Tibial nerve (tissue), 4 donors: ENCODE results near the gene HMCN1. TPM values are rescaled to one million over a fixed set of nuclear protein-coding genes. Genes with fewer than 3 reads are reported as not detected.

Source experiments
- DNase-seq, 2 donors: peaks; one replicate each; pipeline ENCODE4 v3.0.0-alpha.2; 2019; ENCODE audit warnings: low spot score in 2 of 2
- H3K27ac ChIP-seq, 4 donors: fragments of 200-600 bp; sonication (generic) in 3 of 4; one replicate each; pipeline ENCODE4 v1.5.1; 2017 to 2019; ENCODE audit warnings: mild to moderate bottlenecking in 1 of 4
- H3K27me3 ChIP-seq, 2 donors: fragments of 200-600 bp; sonication (generic) in 1 of 2; one replicate each; pipeline versions ENCODE4 v1.5.1 to v1.6.0; 2017 to 2019
- H3K36me3 ChIP-seq, 3 donors: fragments of 200-600 bp; sonication (generic); one replicate each; pipeline ENCODE4 v1.5.1; 2018 to 2019
- H3K4me1 ChIP-seq, 4 donors: fragments of 200-600 bp; sonication (generic) in 3 of 4; one replicate each; pipeline ENCODE4 v1.5.1; 2017 to 2019
- H3K4me3 ChIP-seq, 4 donors: fragments of 200-600 bp; sonication (generic) in 3 of 4; one replicate each; pipeline ENCODE4 v1.5.1; 2017 to 2019; ENCODE audit warnings: mild to moderate bottlenecking in 1 of 4, moderate library complexity in 1 of 4
- H3K9me3 ChIP-seq, 4 donors: fragments of 200-600 bp; sonication (generic) in 3 of 4; one replicate each; pipeline ENCODE4 v1.5.1; 2017 to 2019
- EP300 ChIP-seq, 2 donors: sonication (generic); formaldehyde crosslinking; IDR thresholded peaks; one replicate each; pipeline ENCODE4 v1.6.1; 2017; ENCODE audit warnings: antibody characterized with exemption in 2 of 2, mild to moderate bottlenecking in 1 of 2
- POLR2A ChIP-seq, 2 donors: fragments of 450-650 bp; IDR thresholded peaks; one replicate each; pipeline ENCODE4 v1.6.1; 2017; ENCODE audit warnings: antibody characterized with exemption in 2 of 2, mild to moderate bottlenecking in 2 of 2, moderate library complexity in 2 of 2
- WGBS, 2 donors: methylation state at CpG; one replicate each; pipeline ENCODE4 v1.1.5; 2018; 5-methylcytosine and 5-hydroxymethylcytosine counted together
- total RNA-seq, 4 donors: library from RNA; depleted of rRNA; stranded (reverse); fragments of >200 nt; gene quantifications; one replicate each; pipeline ENCODE4 v1.1.0, GENCODE V29; 2016
- TF ChIP-seq, protein P1 (sequence below), 5 experiments: fragments of 200-600 bp in 3 of 5; fragments of 450-650 bp in 2 of 5; sonication (generic) in 3 of 5; IDR thresholded peaks; one replicate each; pipeline ENCODE4 v1.5.1; 2016 to 2019; ENCODE audit warnings: antibody characterized with exemption in 5 of 5, mild to moderate bottlenecking in 3 of 5, moderate library complexity in 2 of 5

The HMCN1 gene
- total RNA-seq, 4 donors from 2014 or later, result 2.1 to 13.3 (median 3.9) TPM

DNA sequence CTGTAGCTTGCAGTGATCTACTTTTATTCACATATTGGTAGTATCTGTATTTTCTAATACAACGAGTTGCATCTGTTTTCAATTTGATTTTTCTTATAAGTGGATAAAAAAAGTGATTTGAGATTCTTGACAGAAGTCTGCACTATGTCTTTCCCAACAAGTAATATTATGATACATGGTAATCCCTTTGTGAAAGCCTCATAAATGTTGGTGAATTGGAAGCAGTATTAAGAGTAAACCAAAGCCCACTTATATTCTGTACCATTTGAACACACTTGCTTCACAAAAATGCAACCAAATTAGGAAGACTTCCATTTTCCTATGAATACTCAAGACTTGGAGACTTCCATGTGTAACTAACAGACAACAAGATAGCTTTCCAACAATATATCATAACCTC is 172.0 kb downstream of the HMCN1 start:
- WGBS, 2 donors, result 60 to 69% methylated on average over 1 of the region's 1 CpG
- DNase-seq, result no peak
- no peaks in the 10 kb centered on the region for H3K36me3 ChIP-seq
- H3K27ac ChIP-seq, result no peak overlapping the region
- H3K27me3 ChIP-seq, result no peaks in the 10 kb centered on the region
- TF ChIP-seq EP300 (IDR thresholded peaks at IDR 0.05) (no peak), POLR2A (IDR thresholded peaks at IDR 0.05) (no peak)
- TF ChIP-seq, protein P1, sequence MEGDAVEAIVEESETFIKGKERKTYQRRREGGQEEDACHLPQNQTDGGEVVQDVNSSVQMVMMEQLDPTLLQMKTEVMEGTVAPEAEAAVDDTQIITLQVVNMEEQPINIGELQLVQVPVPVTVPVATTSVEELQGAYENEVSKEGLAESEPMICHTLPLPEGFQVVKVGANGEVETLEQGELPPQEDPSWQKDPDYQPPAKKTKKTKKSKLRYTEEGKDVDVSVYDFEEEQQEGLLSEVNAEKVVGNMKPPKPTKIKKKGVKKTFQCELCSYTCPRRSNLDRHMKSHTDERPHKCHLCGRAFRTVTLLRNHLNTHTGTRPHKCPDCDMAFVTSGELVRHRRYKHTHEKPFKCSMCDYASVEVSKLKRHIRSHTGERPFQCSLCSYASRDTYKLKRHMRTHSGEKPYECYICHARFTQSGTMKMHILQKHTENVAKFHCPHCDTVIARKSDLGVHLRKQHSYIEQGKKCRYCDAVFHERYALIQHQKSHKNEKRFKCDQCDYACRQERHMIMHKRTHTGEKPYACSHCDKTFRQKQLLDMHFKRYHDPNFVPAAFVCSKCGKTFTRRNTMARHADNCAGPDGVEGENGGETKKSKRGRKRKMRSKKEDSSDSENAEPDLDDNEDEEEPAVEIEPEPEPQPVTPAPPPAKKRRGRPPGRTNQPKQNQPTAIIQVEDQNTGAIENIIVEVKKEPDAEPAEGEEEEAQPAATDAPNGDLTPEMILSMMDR (IDR thresholded peaks at IDR 0.05), result no peak
- no peak overlapping the region for H3K4me3 ChIP-seq
- no peaks in the 10 kb centered on the region for H3K9me3 ChIP-seq
- no peaks in the 10 kb centered on the region for H3K4me1 ChIP-seq

- no peak for DNase-seq
- no peaks in the 10 kb centered on the region for H3K36me3 ChIP-seq
- WGBS, 2 donors, result 76 to 80% methylated on average over 2 of the region's 2 CpGs
- TF ChIP-seq, protein P1 (IDR thresholded peaks at IDR 0.05), result no peak
- no peak for TF ChIP-seq POLR2A (IDR thresholded peaks at IDR 0.05)
- no peak for TF ChIP-seq EP300 (IDR thresholded peaks at IDR 0.05)
- no peaks in the 10 kb centered on the region for H3K27me3 ChIP-seq
- no peak overlapping the region for H3K27ac ChIP-seq
- H3K4me1 ChIP-seq, result no peaks in the 10 kb centered on the region
- no peaks in the 10 kb centered on the region for H3K9me3 ChIP-seq
- H3K4me3 ChIP-seq, result no peak overlapping the region
Measured at GRCh38 chr1:185907246-185907645, 173.1 kb downstream of the HMCN1 start.

- whole genome bisulfite sequencing, 2 donors, result 85 to 92% methylated on average over 4 of the region's 4 CpGs
- H3K27me3 ChIP-seq, result no peaks in the 10 kb centered on the region
- no peak overlapping the region for H3K27ac ChIP-seq
- H3K36me3 ChIP-seq, result no peaks in the 10 kb centered on the region
- TF ChIP-seq, protein P1 (IDR thresholded peaks at IDR 0.05), result no peak
- TF ChIP-seq EP300 (IDR thresholded peaks at IDR 0.05) (no peak), POLR2A (IDR thresholded peaks at IDR 0.05) (no peak)
- no peak for DNase-seq
- H3K9me3 ChIP-seq, result no peaks in the 10 kb centered on the region
- no peaks in the 10 kb centered on the region for H3K4me1 ChIP-seq
- no peak overlapping the region for H3K4me3 ChIP-seq
Measured at GRCh38 chr1:185911978-185912377, 177.8 kb downstream of the HMCN1 start.

DNA sequence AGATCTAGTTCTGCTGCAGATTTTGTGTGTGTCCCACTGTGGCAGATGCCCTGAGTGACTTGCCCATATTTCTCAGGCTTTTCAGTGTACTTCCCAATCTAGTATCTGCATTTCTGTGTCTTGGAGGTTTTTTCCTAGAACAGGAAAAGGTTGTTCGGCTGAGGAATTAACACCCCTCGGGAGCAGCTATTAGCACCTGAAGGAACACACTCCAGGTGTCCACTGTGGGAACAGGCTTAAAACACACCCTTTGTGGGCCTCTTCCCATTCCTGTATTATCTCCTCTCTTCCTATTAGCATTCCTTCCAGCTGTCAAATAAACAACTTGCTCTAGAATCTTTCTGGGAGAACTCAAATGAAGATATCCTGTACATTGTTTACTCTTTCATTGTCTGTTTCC is 178.3 kb downstream of the HMCN1 start:
- DNase-seq, result no peak
- Histone ChIP-seq H3K27ac (no peak overlapping the region), H3K9me3 (no peaks in the 10 kb centered on the region), H3K27me3 (no peaks in the 10 kb centered on the region), H3K4me1 (no peaks in the 10 kb centered on the region), H3K4me3 (no peak overlapping the region), H3K36me3 (no peaks in the 10 kb centered on the region)
- 50 to 51% methylated on average over 2 of the region's 2 CpGs for WGBS, 2 donors
- TF ChIP-seq, protein P1 (IDR thresholded peaks at IDR 0.05), result no peak
- no peak for TF ChIP-seq EP300 (IDR thresholded peaks at IDR 0.05)
- TF ChIP-seq POLR2A (IDR thresholded peaks at IDR 0.05), result no peak

DNA sequence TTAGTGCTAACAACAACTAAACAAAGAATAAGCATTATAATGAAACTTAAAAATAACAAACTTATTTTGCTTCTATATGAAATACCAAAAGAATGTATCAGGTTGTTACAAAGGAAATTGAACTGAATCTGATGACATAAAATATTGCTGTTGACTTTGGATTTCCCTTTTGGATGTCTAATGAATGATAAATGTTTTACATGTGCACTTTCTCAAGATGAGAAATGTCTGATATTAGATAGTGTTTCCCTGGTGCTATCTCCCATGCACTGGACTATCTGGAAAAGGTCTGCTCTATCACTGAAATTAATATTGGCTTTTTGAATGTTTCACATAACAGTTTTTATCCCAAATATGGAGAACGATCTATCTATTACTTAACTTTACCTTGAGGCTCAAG is 179.9 kb downstream of the HMCN1 start:
- H3K36me3 ChIP-seq, result no peaks in the 10 kb centered on the region
- no peak overlapping the region for H3K27ac ChIP-seq
- no peaks in the 10 kb centered on the region for H3K4me1 ChIP-seq
- no peak overlapping the region for H3K4me3 ChIP-seq
- H3K27me3 ChIP-seq, result no peaks in the 10 kb centered on the region
- DNase-seq, result no peak
- WGBS, 2 donors, result 91 to 94% methylated on average over 1 of the region's 1 CpG
- H3K9me3 ChIP-seq, result no peaks in the 10 kb centered on the region
- TF ChIP-seq EP300 (IDR thresholded peaks at IDR 0.05) (no peak), POLR2A (IDR thresholded peaks at IDR 0.05) (no peak)
- TF ChIP-seq, protein P1 (IDR thresholded peaks at IDR 0.05), result no peak
